LNCAP (cell line): ENCODE results near the gene ARHGEF28.

Source experiments
- CTCF ChIP-seq: fragments of 450-650 bp; IDR thresholded peaks from 2 replicates; pipeline ENCODE4 v1.5.1; 2017; ENCODE audit warnings: mild to moderate bottlenecking

ARHGEF28 gene

GRCh38 chr5:73661753-73662152 lies 35.8 kb downstream of the ARHGEF28 start:
- TF ChIP-seq CTCF = no peak

- no peak for TF ChIP-seq CTCF
Observed at GRCh38 chr5:73663161-73663859, 37.3 kb downstream of the ARHGEF28 start.

GRCh38 chr5:73663860-73664240 lies 37.9 kb downstream of the ARHGEF28 start:
- no peak for TF ChIP-seq CTCF

GRCh38 chr5:73664796-73665195 lies 38.8 kb downstream of the ARHGEF28 start:
- TF ChIP-seq CTCF = no peak

- no peak for TF ChIP-seq CTCF
Observed at GRCh38 chr5:73666891-73667290, 40.9 kb downstream of the ARHGEF28 start.

GRCh38 chr5:73668017-73668416 lies 42.0 kb downstream of the ARHGEF28 start:
- no peak for TF ChIP-seq CTCF

GRCh38 chr5:73668486-73669111 lies 42.6 kb downstream of the ARHGEF28 start:
- TF ChIP-seq CTCF = no peak
